Natural killer cell (primary cell): ENCODE data around the gene SH2D6. TPM values are rescaled to one million over a fixed set of nuclear protein-coding genes. Genes with fewer than 3 reads are reported as not detected.

Source experiments
- ATAC-seq, 3 donors: fragments of 150-1000 bp in 2 of 3; fragments of 200-7000 bp in 1 of 3; cut with Tn5 transposase; 1 replicate in 1 of 3; 2 replicates in 2 of 3; pipeline ENCODE4 v1.10.0; 2021; ENCODE audit warnings: mild to moderate bottlenecking in 2 of 3, moderate library complexity in 2 of 3
- DNase-seq, 2 donors: peaks; one replicate each; pipeline versions ENCODE4 v3.0.0 to v3.0.0-alpha.2; 2013 to 2021; ENCODE audit warnings: mixed read lengths in 1 of 2
- H3K27ac ChIP-seq: one replicate; pipeline ENCODE4 v1.5.1; 2013; ENCODE audit warnings: mild to moderate bottlenecking, low read length
- H3K27me3 ChIP-seq: one replicate; pipeline ENCODE4 v1.6.1; 2013; ENCODE audit warnings: low read length; ENCODE audit not compliant: control insufficient read depth, insufficient read depth
- H3K36me3 ChIP-seq: one replicate; pipeline ENCODE4 v1.6.1; 2013; ENCODE audit warnings: low read length; ENCODE audit not compliant: control insufficient read depth, insufficient read depth
- H3K4me1 ChIP-seq: one replicate; pipeline ENCODE4 v1.6.1; 2013; ENCODE audit warnings: low read length; ENCODE audit not compliant: control insufficient read depth, insufficient read depth
- H3K4me3 ChIP-seq: one replicate; pipeline ENCODE4 v1.5.1; 2013; ENCODE audit warnings: low read length
- H3K9me3 ChIP-seq: one replicate; pipeline ENCODE4 v1.6.1; 2013; ENCODE audit warnings: low read length; ENCODE audit not compliant: control insufficient read depth, insufficient read depth
- H3K27ac Mint-ChIP-seq, 2 donors: one replicate each; pipeline ENCODE4 v1.8.0; 2022; ENCODE audit warnings: mild to moderate bottlenecking in 2 of 2, mixed read lengths in 2 of 2, moderate library complexity in 1 of 2
- H3K27me3 Mint-ChIP-seq, 2 donors: one replicate each; pipeline ENCODE4 v1.8.0; 2022; ENCODE audit warnings: low read depth in 2 of 2, mixed read lengths in 2 of 2
- H3K36me3 Mint-ChIP-seq: one replicate; pipeline ENCODE4 v1.8.0; 2022; ENCODE audit warnings: mixed read lengths
- H3K4me1 Mint-ChIP-seq, 2 donors: one replicate each; pipeline ENCODE4 v1.8.0; 2022; ENCODE audit warnings: mixed read lengths in 2 of 2
- H3K4me3 Mint-ChIP-seq: one replicate; pipeline ENCODE4 v1.8.0; 2022; ENCODE audit warnings: mild to moderate bottlenecking, moderate library complexity, mixed read lengths
- H3K9me3 Mint-ChIP-seq, 2 donors: one replicate each; pipeline ENCODE4 v1.8.0; 2022; ENCODE audit warnings: mixed read lengths in 2 of 2
- CTCF ChIP-seq: fragments of 200-600 bp; IDR thresholded peaks from one replicate; pipeline ENCODE4 v1.8.0; 2022; ENCODE audit warnings: antibody characterized with exemption
- WGBS: methylation state at CpG from one replicate; pipeline ENCODE4 v1.1.7; 2013; ENCODE audit warnings: missing lambda C conversion rate; ENCODE audit not compliant: insufficient coverage; 5-methylcytosine and 5-hydroxymethylcytosine counted together
- intact Hi-C: fragments of 100-400 bp; cut with micrococcal nuclease; formaldehyde crosslinking; loops from one replicate; pipeline ENCODE4 v1.14.2; 2022
- total RNA-seq, 4 donors: library from RNA; stranded (reverse); fragments of 120-200 nt in 1 of 4; gene quantifications; one replicate each; pipeline versions ENCODE4 v1.2.3 to v1.2.4, GENCODE V29; 2013 to 2022

The SH2D6 gene
- total RNA-seq, 3 donors from 2014 or later (not counting 1 experiment from before 2014, with no cell fraction given): 0.21 to 0.57 TPM; not detected in 1

- WGBS: 80% methylated on average over 3 of the region's 3 CpGs
These were observed 8.9 kb downstream of the SH2D6 start for GRCh38 chr2:85427300-85427835.

GRCh38 chr2:85428343-85428881 is 9.9 kb downstream of the SH2D6 start:
- Histone ChIP-seq H3K36me3 (no peaks in the 10 kb centered on the region), H3K27ac (peak overlapping the region; percentile 15), H3K9me3 (no peaks in the 10 kb centered on the region), H3K27me3 (no peaks in the 10 kb centered on the region), H3K4me3 (no peak overlapping the region), H3K4me1 (peaks cover 3% of the 10 kb centered on the region)
- Mint-ChIP-seq H3K27ac (no peak overlapping the region), H3K4me1 (peaks cover 0 to 5% of the 10 kb centered on the region in 2 donors), H3K36me3 (no peaks in the 10 kb centered on the region), H3K9me3 (no peaks in the 10 kb centered on the region), H3K4me3 (no peak overlapping the region), H3K27me3 (no peaks in the 10 kb centered on the region)
- intact Hi-C loops: no loop called here
- 62% methylated on average over 7 of the region's 7 CpGs for WGBS
- no peak for DNase-seq
- no peak for ATAC-seq
- TF ChIP-seq CTCF: no peak

More at GRCh38 chr2:85427300-85427835, 8.9 kb downstream of the SH2D6 start:
- Histone ChIP-seq H3K4me3 (no peak overlapping the region), H3K27ac (no peak overlapping the region), H3K4me1 (peaks cover 3% of the 10 kb centered on the region), H3K9me3 (no peaks in the 10 kb centered on the region), H3K27me3 (no peaks in the 10 kb centered on the region), H3K36me3 (no peaks in the 10 kb centered on the region)
- H3K27ac Mint-ChIP-seq: no peak overlapping the region
- intact Hi-C loops: no loop called here
- ATAC-seq (no peak), DNase-seq (no peak)
- no peaks in the 10 kb centered on the region for H3K27me3 Mint-ChIP-seq
- TF ChIP-seq CTCF: no peak
- H3K36me3 Mint-ChIP-seq: no peaks in the 10 kb centered on the region
- H3K4me3 Mint-ChIP-seq: no peak overlapping the region
- peaks cover 0 to 5% of the 10 kb centered on the region in 2 donors for H3K4me1 Mint-ChIP-seq
- H3K9me3 Mint-ChIP-seq: no peaks in the 10 kb centered on the region

- Mint-ChIP-seq H3K27me3 (no peaks in the 10 kb centered on the region), H3K27ac (no peak overlapping the region), H3K4me1 (peaks cover 0 to 5% of the 10 kb centered on the region in 2 donors), H3K4me3 (no peak overlapping the region), H3K9me3 (no peaks in the 10 kb centered on the region), H3K36me3 (no peaks in the 10 kb centered on the region)
- ATAC-seq (no peak), DNase-seq (no peak)
- Histone ChIP-seq H3K4me1 (peaks cover 3% of the 10 kb centered on the region), H3K4me3 (no peak overlapping the region), H3K27ac (no peak overlapping the region), H3K27me3 (no peaks in the 10 kb centered on the region), H3K9me3 (no peaks in the 10 kb centered on the region), H3K36me3 (no peaks in the 10 kb centered on the region)
- no peak for TF ChIP-seq CTCF
- intact Hi-C loops: no loop called here
- WGBS: 73% methylated on average over 12 of the region's 12 CpGs
These were observed 10.9 kb downstream of the SH2D6 start for GRCh38 chr2:85429213-85429923.
